ENCODE measurements around the gene CCL28.

DNA sequence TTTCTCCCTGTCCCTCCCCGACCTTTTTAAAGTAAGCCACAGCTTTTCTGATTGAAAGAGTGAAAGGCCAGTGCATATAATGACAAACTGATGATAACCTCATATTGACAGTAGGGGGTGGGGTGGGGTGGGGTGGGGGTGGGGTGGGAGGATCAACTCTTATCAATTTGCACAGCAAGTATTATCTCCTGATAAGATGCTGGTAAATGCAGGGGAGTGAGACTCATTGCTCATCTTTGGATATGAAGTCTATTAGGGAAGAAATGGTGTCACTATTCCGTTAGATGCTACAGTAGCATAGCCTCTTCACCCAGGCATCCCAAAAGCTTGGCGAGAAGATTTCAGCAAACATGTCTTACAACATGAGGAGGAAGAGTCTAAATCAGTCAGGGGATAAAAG, 60.1 kb downstream of the CCL28 start:
- TF ChIP-seq, protein P1, sequence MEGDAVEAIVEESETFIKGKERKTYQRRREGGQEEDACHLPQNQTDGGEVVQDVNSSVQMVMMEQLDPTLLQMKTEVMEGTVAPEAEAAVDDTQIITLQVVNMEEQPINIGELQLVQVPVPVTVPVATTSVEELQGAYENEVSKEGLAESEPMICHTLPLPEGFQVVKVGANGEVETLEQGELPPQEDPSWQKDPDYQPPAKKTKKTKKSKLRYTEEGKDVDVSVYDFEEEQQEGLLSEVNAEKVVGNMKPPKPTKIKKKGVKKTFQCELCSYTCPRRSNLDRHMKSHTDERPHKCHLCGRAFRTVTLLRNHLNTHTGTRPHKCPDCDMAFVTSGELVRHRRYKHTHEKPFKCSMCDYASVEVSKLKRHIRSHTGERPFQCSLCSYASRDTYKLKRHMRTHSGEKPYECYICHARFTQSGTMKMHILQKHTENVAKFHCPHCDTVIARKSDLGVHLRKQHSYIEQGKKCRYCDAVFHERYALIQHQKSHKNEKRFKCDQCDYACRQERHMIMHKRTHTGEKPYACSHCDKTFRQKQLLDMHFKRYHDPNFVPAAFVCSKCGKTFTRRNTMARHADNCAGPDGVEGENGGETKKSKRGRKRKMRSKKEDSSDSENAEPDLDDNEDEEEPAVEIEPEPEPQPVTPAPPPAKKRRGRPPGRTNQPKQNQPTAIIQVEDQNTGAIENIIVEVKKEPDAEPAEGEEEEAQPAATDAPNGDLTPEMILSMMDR (IDR thresholded peaks at IDR 0.05), result no peak
- TF ChIP-seq POLR2A (IDR thresholded peaks at IDR 0.05), result no peak

Measured in heart left ventricle (tissue), 13 donors.